Activated T-cell treated with anti-CD3 and anti-CD28 coated beads, Interleukin-2, amount 50 U/mL, for 72 hours (primary cell): ENCODE results near the gene RBP7. TPM values are rescaled to one million over a fixed set of nuclear protein-coding genes. Genes with fewer than 3 reads are reported as not detected.

Experiments used
- ATAC-seq, 2 donors: fragments of 150-1000 bp; cut with Tn5 transposase; replicated peaks in 1 of 2; 2 replicates each; pipeline ENCODE4 v1.10.0; 2021; ENCODE audit warnings: moderate library complexity in 2 of 2, mild to moderate bottlenecking in 1 of 2
- DNase-seq, 2 donors: peaks; one replicate each; pipeline ENCODE4 v3.0.0; 2021 to 2022; ENCODE audit warnings: mixed read lengths in 1 of 2
- H3K27ac Mint-ChIP-seq: one replicate; pipeline ENCODE4 v1.8.0; 2022; ENCODE audit warnings: mild to moderate bottlenecking, moderate library complexity, mixed read lengths
- H3K27me3 Mint-ChIP-seq: one replicate; pipeline ENCODE4 v1.8.0; 2022; ENCODE audit warnings: low read depth, mixed read lengths
- H3K36me3 Mint-ChIP-seq, 2 donors: one replicate each; pipeline ENCODE4 v1.8.0; 2022; ENCODE audit warnings: mixed read lengths in 2 of 2, mild to moderate bottlenecking in 1 of 2; ENCODE audit not compliant: insufficient read depth in 2 of 2
- H3K4me1 Mint-ChIP-seq: one replicate; pipeline ENCODE4 v1.8.0; 2022; ENCODE audit warnings: low read depth, mixed read lengths
- H3K4me3 Mint-ChIP-seq, 2 donors: one replicate each; pipeline ENCODE4 v1.8.0; 2022; ENCODE audit warnings: mild to moderate bottlenecking in 2 of 2, mixed read lengths in 2 of 2, moderate library complexity in 2 of 2
- H3K9me3 Mint-ChIP-seq, 2 donors: one replicate each; pipeline ENCODE4 v1.8.0; 2022; ENCODE audit warnings: mixed read lengths in 2 of 2
- total RNA-seq, 2 donors: library from RNA; stranded (reverse); gene quantifications; one replicate each; pipeline ENCODE4 v1.2.3, GENCODE V29; 2022

RBP7 gene
- total RNA-seq, 2 donors from 2014 or later = not detected

DNA sequence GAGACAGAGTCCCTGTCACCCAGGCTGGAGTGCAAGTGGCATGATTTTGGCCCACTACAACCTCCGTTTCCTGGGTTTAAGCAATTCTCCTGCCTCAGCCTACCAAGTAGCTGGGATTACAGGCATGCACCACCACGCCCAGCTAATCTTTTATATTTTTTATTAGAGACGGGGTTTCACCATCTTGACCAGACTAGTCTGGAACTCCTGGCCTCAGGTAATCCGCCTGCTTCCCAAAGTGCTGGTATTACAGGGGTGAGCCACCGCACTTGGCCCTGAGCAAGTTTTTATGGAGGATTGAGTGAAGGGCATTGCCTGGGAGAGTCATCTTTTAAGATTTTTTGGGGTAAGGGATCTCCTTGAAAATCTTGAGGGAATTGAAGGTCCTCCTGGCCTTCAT is 64.2 kb downstream of the RBP7 start:
- Mint-ChIP-seq H3K4me3 (no peak overlapping the region), H3K36me3 (no peaks in the 10 kb centered on the region), H3K4me1 (peaks cover 21% of the 10 kb centered on the region), H3K27ac (no peak overlapping the region), H3K27me3 (no peaks in the 10 kb centered on the region), H3K9me3 (no peaks in the 10 kb centered on the region)
- ATAC-seq (no peak), DNase-seq (no peak)

DNA sequence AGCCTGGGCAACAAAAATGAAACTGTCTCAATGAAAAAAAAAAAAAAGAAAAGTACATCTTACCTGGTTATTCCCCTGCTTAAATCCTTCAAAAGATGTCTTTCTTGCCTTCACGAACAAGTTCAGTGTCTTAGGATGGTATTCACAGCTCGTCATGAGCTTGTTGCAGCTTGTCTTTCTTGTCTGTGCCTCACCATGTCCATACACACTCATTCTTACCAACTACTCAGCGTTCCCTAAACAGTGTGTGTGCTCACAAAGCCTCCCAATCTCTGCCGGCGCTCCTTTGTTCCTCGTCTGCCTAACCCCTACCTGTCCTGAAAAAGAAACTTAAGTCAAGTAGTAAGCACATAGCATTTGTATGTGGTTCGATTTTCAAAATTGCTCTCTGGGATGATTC is 66.8 kb downstream of the RBP7 start:
- no peak overlapping the region for H3K27ac Mint-ChIP-seq
- no peaks in the 10 kb centered on the region for H3K27me3 Mint-ChIP-seq
- no peaks in the 10 kb centered on the region for H3K9me3 Mint-ChIP-seq
- ATAC-seq (no peak), DNase-seq (no peak)
- H3K4me1 Mint-ChIP-seq = peaks cover 17% of the 10 kb centered on the region
- no peak overlapping the region for H3K4me3 Mint-ChIP-seq
- H3K36me3 Mint-ChIP-seq = no peaks in the 10 kb centered on the region

DNA sequence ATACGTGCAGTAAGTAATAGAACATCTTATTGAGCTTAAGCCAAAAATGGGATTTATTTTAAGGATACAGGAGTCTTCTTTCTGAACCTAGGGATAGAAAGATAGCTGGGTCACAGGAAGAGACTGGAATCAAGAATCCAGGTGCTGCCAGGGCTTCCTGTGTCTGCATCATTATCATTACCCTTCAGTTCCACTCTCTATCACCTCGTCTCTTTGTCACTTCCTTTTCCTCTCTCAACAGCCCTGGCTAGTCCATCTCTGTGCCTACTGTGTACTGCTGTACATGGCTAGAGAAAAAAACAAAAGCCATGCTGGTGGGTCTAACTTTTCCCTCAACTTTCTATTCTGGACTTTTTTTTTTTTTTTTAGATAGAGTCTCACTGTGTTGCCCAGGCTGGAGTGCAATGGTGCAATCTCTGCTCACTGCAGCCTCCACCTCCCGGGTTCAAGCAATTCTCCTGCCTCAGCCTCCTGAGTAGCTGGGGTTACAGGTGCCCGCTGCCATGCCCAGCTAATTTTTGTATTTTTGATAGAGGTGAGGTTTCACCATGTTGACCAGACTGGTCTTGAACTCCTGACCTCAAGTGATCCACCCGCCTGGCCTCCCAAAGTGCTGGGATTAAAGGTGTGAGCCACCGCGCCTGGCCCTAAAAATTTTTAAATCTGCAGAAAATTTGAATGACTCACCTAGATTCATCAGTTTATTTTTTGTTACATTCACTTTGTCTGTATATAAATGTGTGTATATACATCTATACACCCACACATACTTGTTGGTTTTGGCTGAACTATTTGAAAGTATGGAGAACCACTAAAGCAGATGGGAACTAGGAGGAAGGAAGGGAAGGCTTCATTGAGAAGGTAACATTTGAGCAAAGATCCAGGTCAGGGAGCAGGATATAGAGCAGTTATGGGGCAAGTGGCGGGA is 67.7 kb downstream of the RBP7 start:
- no peak for ATAC-seq
- no peak for DNase-seq
- Mint-ChIP-seq H3K9me3 (no peaks in the 10 kb centered on the region), H3K36me3 (no peaks in the 10 kb centered on the region), H3K27me3 (no peaks in the 10 kb centered on the region), H3K4me3 (no peak overlapping the region), H3K4me1 (peaks cover 17% of the 10 kb centered on the region), H3K27ac (peak overlapping the region; percentile 3)

DNA sequence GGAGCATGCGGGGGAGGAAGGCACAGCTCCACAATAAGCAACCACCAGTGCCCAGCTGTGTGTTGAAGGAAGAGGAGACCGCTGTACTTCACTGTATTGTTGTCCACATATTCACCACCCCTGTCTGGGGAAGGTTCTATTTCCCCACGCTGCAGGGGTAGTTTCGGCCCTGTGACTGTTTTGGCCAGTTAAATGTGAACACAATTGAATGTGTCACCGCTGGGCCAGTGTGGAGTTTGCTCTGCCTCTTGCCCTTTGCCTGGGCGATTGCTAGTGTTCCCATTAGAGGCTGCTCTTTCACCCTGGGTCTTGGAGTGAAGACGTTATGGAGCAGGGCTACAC is 68.3 kb downstream of the RBP7 start:
- ATAC-seq (no peak), DNase-seq (no peak)
- no peaks in the 10 kb centered on the region for H3K9me3 Mint-ChIP-seq
- peaks cover 17% of the 10 kb centered on the region for H3K4me1 Mint-ChIP-seq
- no peak overlapping the region for H3K27ac Mint-ChIP-seq
- H3K4me3 Mint-ChIP-seq = no peak overlapping the region
- no peaks in the 10 kb centered on the region for H3K36me3 Mint-ChIP-seq
- H3K27me3 Mint-ChIP-seq = no peaks in the 10 kb centered on the region

Other genes starting within 250 kb of the RBP7 start
- gene CLSTN1, start 173.3 kb upstream of the RBP7 start, total RNA-seq = 10 to 100 TPM; 31.7 to 34.1 TPM
- 10 to 100 TPM; 16.3 to 21.6 TPM for gene CTNNBIP1, start 87.0 kb upstream of the RBP7 start, total RNA-seq
- gene LZIC, start 53.8 kb upstream of the RBP7 start, total RNA-seq = 10 to 100 TPM; 22.7 to 24.5 TPM
- 10 to 100 TPM; 12.3 to 13.7 TPM for gene NMNAT1, start 53.8 kb upstream of the RBP7 start, total RNA-seq
- gene UBE4B, start 35.7 kb downstream of the RBP7 start, total RNA-seq = 10 to 100 TPM; 24.7 to 25.6 TPM
- 10 to 100 TPM; 12.5 to 16.6 TPM for gene KIF1B, start 213.3 kb downstream of the RBP7 start, total RNA-seq